Hepatocyte (in vitro differentiated cells): ENCODE measurements around the gene PRPS1L1.

Experiments
- CTCF ChIP-seq: fragments of 200-600 bp; sonication (generic); IDR thresholded peaks from 2 replicates; pipeline ENCODE4 v1.5.1; 2016; ENCODE audit warnings: antibody characterized with exemption, mild to moderate bottlenecking; ENCODE audit not compliant: poor library complexity
- EZH2 ChIP-seq: fragments of 200-600 bp; sonication (generic); IDR thresholded peaks from 2 replicates; pipeline ENCODE4 v1.6.1; 2016; ENCODE audit warnings: antibody characterized with exemption, mild to moderate bottlenecking, borderline replicate concordance
- EZH2phosphoT487 ChIP-seq: fragments of 200-600 bp; sonication (generic); IDR thresholded peaks from one replicate; pipeline ENCODE4 v1.6.1; 2018; ENCODE audit warnings: antibody characterized with exemption, mild to moderate bottlenecking, low read depth, moderate library complexity; ENCODE audit not compliant: unreplicated experiment, severe bottlenecking

- TF ChIP-seq EZH2: no peak
- TF ChIP-seq CTCF: no peak
- TF ChIP-seq EZH2phosphoT487: no peak
Measured at GRCh38 chr7:17998692-17999091, 29.0 kb downstream of the PRPS1L1 start.
